Central memory CD8-positive, alpha-beta T cell (primary cell): Measurements from ENCODE around the gene MGA.

Experiments used
- ATAC-seq: fragments of 150-1000 bp; cut with Tn5 transposase; replicated peaks from 2 replicates; pipeline ENCODE4 v1.10.0; 2022; ENCODE audit warnings: mild to moderate bottlenecking, moderate FRiP score, moderate number of reproducible peaks; ENCODE audit not compliant: poor library complexity, severe bottlenecking; ENCODE audit errors: extremely low read depth
- DNase-seq, 2 donors: peaks; one replicate each; pipeline ENCODE4 v3.0.0; 2021; ENCODE audit warnings: low spot score in 2 of 2
- H3K27ac Mint-ChIP-seq: one replicate; pipeline ENCODE4 v1.8.0; 2022; ENCODE audit warnings: low read depth, mild to moderate bottlenecking, moderate library complexity, mixed read lengths
- H3K27me3 Mint-ChIP-seq: one replicate; pipeline ENCODE4 v1.8.0; 2022; ENCODE audit warnings: mixed read lengths
- H3K36me3 Mint-ChIP-seq: one replicate; pipeline ENCODE4 v1.8.0; 2022; ENCODE audit warnings: mild to moderate bottlenecking, moderate library complexity, mixed read lengths; ENCODE audit not compliant: insufficient read depth
- H3K4me1 Mint-ChIP-seq: one replicate; pipeline ENCODE4 v1.8.0; 2022; ENCODE audit warnings: mixed read lengths
- H3K4me3 Mint-ChIP-seq: one replicate; pipeline ENCODE4 v1.8.0; 2022; ENCODE audit warnings: mild to moderate bottlenecking, moderate library complexity, mixed read lengths
- H3K9me3 Mint-ChIP-seq: one replicate; pipeline ENCODE4 v1.8.0; 2022; ENCODE audit warnings: mixed read lengths

MGA gene

DNA sequence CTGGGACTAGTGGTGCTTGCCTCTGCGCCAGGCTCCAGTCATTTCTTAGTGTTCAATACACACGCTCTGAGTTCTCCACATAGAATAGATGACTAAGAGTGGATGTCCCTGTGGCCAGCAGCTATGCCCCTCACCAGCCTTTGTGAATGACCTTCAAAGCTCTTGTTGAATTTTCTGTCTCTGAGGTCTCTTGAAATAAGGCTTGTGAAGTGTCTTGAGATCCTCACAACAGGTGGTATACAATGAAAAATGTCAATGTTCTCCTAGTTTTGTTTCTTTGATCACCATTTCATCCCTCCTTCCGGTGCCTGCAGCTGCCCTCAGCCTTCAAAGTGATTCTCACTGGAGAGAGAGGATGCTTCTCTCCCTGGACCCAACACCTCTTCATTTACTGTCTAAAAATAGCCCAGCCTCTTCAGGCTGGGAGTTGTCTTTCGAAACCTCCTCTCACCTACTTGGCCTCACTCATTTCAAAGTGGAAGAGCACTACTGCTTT is 119.5 kb downstream of the MGA start:
- peaks cover 64% of the 10 kb centered on the region for H3K4me1 Mint-ChIP-seq
- H3K27ac Mint-ChIP-seq: no peak overlapping the region
- H3K27me3 Mint-ChIP-seq: no peaks in the 10 kb centered on the region
- DNase-seq (no peak), ATAC-seq (no peak)
- H3K9me3 Mint-ChIP-seq: no peaks in the 10 kb centered on the region
- peaks cover 6% of the 10 kb centered on the region for H3K36me3 Mint-ChIP-seq
- no peak overlapping the region for H3K4me3 Mint-ChIP-seq

DNA sequence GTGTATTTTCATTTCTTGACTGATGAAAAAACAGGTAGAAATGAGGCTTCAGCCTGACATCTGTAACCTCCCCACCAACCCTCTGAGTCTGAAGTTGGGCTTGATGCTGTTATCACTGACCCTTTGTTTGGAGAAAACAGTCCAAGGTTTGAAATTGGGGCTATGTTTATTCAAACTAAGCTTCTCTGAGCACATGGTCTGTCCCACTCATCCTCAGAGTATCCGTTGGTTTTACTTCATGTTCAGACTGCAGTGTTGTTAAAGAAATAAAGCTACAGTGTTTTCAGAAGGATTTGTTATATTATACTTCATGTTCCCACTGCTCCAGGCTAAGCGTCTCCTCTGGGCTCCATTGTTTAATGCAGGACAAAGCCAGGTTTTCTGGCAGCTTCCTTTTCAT is 120.1 kb downstream of the MGA start:
- H3K27me3 Mint-ChIP-seq: no peaks in the 10 kb centered on the region
- peaks cover 5% of the 10 kb centered on the region for H3K36me3 Mint-ChIP-seq
- DNase-seq: no peak
- no peak overlapping the region for H3K27ac Mint-ChIP-seq
- peaks cover 58% of the 10 kb centered on the region for H3K4me1 Mint-ChIP-seq
- no peak for ATAC-seq
- H3K4me3 Mint-ChIP-seq: no peak overlapping the region
- H3K9me3 Mint-ChIP-seq: no peaks in the 10 kb centered on the region

DNA sequence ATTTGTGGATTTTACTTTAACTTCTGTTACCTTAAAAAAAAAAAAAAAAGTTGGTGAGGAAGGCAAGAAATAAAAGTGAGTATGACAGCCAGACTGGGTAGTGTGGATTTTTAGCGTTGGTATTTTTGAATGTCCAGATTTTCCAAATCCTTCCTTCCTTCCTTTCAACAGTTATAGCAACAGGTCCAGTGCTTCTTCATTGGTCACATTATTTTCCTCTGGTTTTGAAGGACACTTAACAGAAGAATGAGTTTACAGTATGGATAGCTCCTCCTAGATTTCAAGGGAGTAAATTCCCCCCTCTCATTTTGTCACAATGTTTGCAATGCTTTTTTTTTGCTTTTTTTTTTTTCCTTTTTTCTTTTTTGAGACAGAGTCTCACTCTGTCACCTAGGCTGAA is 120.5 kb downstream of the MGA start:
- DNase-seq (no peak), ATAC-seq (no peak)
- Mint-ChIP-seq H3K27me3 (no peaks in the 10 kb centered on the region), H3K4me3 (no peak overlapping the region), H3K9me3 (no peaks in the 10 kb centered on the region), H3K36me3 (peaks cover 5% of the 10 kb centered on the region), H3K4me1 (peaks cover 54% of the 10 kb centered on the region), H3K27ac (no peak overlapping the region)

DNA sequence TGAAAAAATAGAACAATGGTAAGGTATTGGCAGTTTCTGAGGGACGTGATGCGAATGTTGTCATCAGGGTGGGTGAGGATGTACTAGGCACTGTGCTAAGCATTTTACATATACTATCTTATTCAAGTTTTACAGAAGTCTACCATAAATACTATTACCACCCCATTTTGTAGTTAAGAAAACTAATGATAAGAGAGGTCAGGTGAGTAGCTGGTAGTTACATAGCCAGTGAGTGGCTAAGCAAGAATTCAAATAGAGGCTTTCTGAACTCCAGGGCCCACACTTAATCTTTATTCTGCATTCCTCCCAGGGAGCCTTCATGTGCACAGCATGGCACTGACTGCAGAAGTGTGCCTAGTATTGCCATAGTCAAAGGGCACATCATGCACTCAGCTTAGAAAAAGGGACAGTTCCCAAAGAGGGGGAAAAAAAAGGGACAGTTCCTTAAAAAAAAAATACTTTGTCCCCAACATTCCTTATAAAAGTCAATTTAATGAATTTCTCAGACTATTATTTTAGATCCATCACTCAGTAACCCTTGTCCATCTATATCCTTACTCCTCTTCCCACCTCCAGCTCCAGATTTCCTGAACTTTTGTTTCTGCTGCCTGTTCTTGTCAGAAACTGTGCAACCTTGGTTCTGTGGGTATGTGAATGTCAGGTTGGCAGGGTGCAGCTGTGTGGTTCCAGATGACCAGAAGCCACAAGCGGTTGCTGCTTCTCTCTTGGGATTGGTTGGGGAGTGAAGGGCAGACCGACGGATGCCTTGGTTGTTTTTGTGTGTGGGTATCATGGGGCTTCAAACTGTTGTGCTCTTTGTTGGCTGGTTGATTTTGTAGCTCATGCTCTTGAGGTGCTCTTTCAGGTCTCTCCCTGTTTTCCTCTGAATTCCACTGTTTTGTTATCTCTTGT is 122.4 kb downstream of the MGA start:
- Mint-ChIP-seq H3K27ac (peak overlapping the region; percentile 18), H3K4me3 (no peak overlapping the region), H3K4me1 (peaks cover 37% of the 10 kb centered on the region), H3K9me3 (no peaks in the 10 kb centered on the region), H3K36me3 (peaks cover 5% of the 10 kb centered on the region), H3K27me3 (no peaks in the 10 kb centered on the region)
- DNase-seq (no peak), ATAC-seq (no peak)

DNA sequence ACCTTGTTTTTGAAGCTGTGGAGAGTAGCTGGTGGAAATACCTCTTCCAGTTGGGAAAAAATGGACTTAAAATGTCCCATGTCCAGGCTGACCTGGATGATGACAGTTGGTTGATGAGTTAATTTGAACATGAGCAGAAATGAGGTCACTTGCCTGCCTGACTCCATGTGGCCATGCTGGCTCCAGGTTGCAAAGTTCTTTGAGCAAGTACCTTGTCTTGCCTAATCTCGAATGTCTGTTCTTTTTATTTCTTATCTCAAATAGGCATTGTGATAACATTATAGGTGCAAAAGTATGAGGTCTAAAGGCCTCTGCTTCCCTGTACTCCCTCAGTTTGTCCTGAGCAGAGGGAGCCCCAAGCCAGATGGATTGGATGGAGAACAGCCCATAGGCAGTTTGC is 123.1 kb downstream of the MGA start:
- no peak for ATAC-seq
- peaks cover 33% of the 10 kb centered on the region for H3K4me1 Mint-ChIP-seq
- DNase-seq: no peak
- H3K27ac Mint-ChIP-seq: peak overlapping the region; percentile 18
- no peaks in the 10 kb centered on the region for H3K27me3 Mint-ChIP-seq
- no peak overlapping the region for H3K4me3 Mint-ChIP-seq
- H3K36me3 Mint-ChIP-seq: peaks cover 3% of the 10 kb centered on the region
- no peaks in the 10 kb centered on the region for H3K9me3 Mint-ChIP-seq

DNA sequence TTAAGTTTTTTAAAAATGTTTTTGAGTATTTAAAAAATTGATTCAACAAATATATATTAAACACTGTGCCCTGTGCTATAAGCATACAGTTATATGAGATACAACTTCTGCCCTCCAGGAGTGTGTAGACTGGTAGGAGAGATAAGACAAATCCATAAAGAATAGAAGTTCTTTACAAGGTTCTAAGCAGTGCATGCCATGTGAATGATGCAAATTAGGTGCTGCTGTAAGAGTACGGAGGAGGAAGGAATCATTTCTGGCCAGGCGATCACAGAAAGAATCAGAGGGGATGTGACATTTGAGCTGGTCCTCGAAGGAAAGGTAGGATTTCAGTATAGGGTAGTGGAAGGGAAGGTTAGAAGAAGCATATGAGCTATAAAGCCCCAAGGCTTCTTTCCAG is 128.1 kb downstream of the MGA start:
- H3K36me3 Mint-ChIP-seq: no peaks in the 10 kb centered on the region
- H3K27ac Mint-ChIP-seq: peak overlapping the region; percentile 16
- no peak overlapping the region for H3K4me3 Mint-ChIP-seq

DNA sequence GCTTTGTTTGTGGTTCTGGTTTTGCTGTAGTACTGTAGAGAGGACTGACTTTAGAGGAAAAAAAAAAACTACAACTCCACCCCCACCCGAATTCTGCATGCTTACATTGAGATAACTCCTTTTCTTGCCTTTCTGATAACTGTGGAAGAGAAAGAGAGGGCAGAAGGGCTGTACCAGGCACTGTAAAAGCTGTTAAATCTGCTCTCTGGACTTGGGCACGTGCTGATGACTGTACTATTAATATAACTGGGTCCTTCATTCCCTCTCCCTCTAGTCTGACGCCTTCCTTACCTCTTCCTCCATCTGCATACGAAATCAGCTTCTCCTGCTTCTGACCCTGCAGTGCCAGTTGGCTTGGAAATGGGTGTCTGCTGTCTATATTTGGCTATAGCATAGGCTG is 129.0 kb downstream of the MGA start:
- peaks cover 45% of the 10 kb centered on the region for H3K4me1 Mint-ChIP-seq
- no peak overlapping the region for H3K4me3 Mint-ChIP-seq
- H3K27me3 Mint-ChIP-seq: no peaks in the 10 kb centered on the region
- no peaks in the 10 kb centered on the region for H3K9me3 Mint-ChIP-seq
- ATAC-seq (no peak), DNase-seq (no peak)
- no peaks in the 10 kb centered on the region for H3K36me3 Mint-ChIP-seq
- peak overlapping the region; percentile 41 for H3K27ac Mint-ChIP-seq

More for the DNA sequence above, 128.1 kb downstream of the MGA start:
- DNase-seq: no peak
- Mint-ChIP-seq H3K4me1 (peaks cover 45% of the 10 kb centered on the region), H3K9me3 (no peaks in the 10 kb centered on the region), H3K27me3 (no peaks in the 10 kb centered on the region)
- ATAC-seq: no peak

DNA sequence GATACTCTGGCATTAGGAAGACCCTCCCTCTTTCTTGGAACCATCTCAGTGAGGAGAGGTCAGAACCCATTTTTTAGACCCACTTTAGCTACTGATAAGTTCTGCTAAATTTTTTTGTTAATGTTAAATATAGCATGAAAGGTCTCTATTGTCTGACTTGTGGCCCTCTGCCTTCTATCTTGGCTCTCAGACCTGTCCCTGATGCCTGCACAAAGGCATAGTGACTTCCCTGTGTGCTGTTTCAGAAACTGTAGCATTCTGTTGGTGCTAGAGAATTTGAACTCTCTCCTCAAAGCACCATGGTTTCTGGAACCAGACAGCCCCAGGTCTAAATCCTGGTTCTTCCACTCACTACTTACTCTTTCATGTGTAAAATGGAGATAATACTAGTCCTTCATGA is 129.5 kb downstream of the MGA start:
- Mint-ChIP-seq H3K4me1 (peaks cover 45% of the 10 kb centered on the region), H3K9me3 (no peaks in the 10 kb centered on the region), H3K27me3 (no peaks in the 10 kb centered on the region), H3K4me3 (no peak overlapping the region), H3K27ac (peak overlapping the region; percentile 41), H3K36me3 (no peaks in the 10 kb centered on the region)
- no peak for DNase-seq
- no peak for ATAC-seq

DNA sequence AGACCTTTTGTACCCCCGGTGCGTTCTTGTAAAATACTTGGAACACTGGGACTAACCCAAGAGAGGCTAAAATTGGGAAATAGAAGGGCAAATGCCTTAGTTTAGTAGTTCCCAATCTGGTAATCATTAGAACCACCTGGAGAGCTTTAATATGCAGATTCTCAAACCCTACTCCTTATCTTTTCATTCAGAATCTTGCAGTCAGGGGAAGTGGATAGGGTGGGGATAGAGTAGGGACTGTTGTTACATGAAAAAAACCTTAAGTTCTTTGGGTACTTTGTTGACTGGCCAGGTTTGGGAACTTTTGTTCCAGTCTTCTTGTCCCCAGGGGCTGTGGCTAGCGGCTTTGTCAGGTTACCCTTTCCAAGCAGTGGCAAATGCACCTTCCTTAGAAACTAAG is 130.0 kb downstream of the MGA start:
- no peak overlapping the region for H3K27ac Mint-ChIP-seq
- H3K27me3 Mint-ChIP-seq: no peaks in the 10 kb centered on the region
- ATAC-seq: no peak
- no peak for DNase-seq
- H3K9me3 Mint-ChIP-seq: no peaks in the 10 kb centered on the region
- H3K4me3 Mint-ChIP-seq: no peak overlapping the region
- H3K4me1 Mint-ChIP-seq: peaks cover 48% of the 10 kb centered on the region
- H3K36me3 Mint-ChIP-seq: no peaks in the 10 kb centered on the region

DNA sequence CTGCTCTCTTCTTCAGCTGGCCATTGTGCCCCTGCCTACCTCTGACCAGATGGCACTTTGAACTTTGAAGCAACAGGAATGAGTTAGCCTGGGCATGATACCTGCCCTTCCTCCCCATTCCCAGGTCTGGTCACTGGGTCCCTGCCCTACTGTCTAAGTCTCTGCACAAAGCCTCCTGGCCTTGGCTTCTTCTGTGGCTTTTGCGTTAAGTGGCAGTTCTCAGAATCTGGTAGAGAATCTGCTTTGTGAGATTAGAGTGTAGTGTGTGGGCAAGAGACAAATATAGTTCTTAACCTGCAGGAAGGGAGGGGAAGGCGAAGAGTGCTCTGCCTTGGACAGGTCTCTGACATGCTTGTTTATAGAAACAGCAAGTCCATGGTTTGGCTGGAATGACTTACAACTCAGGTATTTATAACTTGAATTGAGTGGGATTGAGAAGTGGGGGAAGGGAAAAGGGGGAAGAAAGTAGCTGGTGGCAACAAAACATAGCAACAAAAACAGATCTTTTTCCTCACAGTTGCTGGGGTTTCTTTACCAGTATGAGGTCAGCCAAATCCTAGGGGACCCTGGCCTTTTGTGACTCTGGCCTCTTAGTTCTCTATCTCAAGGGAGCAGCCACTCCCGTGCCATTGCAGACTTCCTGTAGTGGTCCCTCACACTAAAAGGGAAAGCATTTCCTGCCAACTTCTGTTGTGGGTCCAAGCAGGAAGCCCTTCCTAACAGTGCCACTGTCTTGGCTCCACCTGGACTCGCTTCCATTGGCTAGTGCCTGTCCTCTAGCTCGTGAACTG is 130.7 kb downstream of the MGA start:
- Mint-ChIP-seq H3K4me3 (no peak overlapping the region), H3K36me3 (no peaks in the 10 kb centered on the region), H3K27me3 (no peaks in the 10 kb centered on the region), H3K4me1 (peaks cover 50% of the 10 kb centered on the region), H3K9me3 (no peaks in the 10 kb centered on the region), H3K27ac (peak overlapping the region; percentile 47)
- DNase-seq: no peak
- ATAC-seq: no peak

DNA sequence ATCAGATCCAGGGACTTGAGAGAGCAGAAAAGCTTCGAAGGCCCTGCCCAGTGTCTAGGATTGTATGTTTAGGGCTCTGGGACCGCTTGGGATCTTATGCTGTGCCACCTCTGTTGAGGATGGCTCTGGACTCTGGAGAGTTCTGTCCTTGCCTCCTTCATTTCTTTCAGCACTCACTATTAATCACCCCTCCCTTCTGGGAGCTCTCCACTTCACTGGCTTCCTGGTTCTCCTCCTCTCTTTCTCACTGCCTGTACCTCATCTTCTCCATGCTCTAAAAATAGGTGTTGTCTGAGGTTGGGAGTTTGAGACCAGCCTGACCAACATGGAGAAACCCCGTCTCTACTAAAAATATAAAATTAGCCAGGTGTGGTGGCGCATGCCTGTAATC is 131.3 kb downstream of the MGA start:
- no peak overlapping the region for H3K4me3 Mint-ChIP-seq
- H3K4me1 Mint-ChIP-seq: peaks cover 50% of the 10 kb centered on the region
- no peaks in the 10 kb centered on the region for H3K27me3 Mint-ChIP-seq
- H3K27ac Mint-ChIP-seq: peak overlapping the region; percentile 47
- no peaks in the 10 kb centered on the region for H3K9me3 Mint-ChIP-seq
- no peak for DNase-seq
- H3K36me3 Mint-ChIP-seq: no peaks in the 10 kb centered on the region
- no peak for ATAC-seq

DNA sequence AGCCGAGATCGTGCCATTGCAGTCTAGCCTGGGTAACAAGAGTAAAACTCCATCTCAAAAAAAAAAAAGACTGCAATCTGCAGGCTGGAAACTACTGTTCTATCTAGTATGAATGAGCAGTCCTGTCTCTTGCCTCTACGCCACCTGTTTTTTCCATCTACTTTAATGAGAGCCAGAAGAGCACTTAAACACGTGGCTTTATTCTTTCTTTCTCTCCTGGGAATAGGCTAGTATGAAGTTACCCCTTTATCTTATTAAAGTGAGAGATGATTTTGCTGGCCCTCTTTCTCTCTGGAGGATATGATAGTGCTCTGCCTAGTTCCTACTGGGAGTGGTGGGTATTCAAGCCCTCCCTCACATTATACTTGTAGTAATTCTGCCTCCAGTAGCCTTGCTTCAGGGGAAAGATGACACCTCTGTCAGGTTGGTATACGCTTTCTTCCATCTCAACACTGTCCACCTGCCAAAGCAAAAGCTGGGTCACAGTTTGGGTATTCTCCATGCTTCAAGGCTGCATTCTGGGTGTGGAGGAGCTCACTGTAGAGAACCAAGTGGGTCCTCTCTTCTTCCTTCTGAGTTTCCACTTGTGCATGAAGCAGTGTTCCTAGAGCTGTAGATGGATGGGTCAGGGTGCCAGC is 131.9 kb downstream of the MGA start:
- H3K4me1 Mint-ChIP-seq: peaks cover 50% of the 10 kb centered on the region
- ATAC-seq (no peak), DNase-seq (no peak)
- peak overlapping the region; percentile 47 for H3K27ac Mint-ChIP-seq
- no peaks in the 10 kb centered on the region for H3K27me3 Mint-ChIP-seq
- H3K36me3 Mint-ChIP-seq: no peaks in the 10 kb centered on the region
- H3K9me3 Mint-ChIP-seq: no peaks in the 10 kb centered on the region
- H3K4me3 Mint-ChIP-seq: no peak overlapping the region
